ENCODE measurements around the gene GLCE.

DNA sequence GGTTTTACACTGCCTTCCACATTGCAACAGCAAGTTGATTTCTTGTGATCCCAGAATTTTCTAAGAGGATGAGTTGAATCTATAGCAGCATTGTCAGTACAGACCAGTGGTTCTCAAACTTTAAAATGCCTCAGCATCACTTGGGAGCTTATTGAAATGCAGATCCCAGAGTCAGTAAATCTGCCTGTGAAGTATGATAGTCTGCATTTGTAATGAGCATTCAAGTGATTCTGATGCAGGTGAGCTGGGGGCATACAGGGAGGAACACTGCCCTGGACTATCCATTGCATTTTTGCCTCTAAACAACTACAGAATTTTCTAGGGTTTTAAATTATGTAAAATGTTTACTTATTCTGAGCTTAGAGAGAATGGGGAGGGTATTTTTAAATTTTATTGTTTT lies 110.8 kb downstream of the GLCE start:
- TF ChIP-seq, protein P1, sequence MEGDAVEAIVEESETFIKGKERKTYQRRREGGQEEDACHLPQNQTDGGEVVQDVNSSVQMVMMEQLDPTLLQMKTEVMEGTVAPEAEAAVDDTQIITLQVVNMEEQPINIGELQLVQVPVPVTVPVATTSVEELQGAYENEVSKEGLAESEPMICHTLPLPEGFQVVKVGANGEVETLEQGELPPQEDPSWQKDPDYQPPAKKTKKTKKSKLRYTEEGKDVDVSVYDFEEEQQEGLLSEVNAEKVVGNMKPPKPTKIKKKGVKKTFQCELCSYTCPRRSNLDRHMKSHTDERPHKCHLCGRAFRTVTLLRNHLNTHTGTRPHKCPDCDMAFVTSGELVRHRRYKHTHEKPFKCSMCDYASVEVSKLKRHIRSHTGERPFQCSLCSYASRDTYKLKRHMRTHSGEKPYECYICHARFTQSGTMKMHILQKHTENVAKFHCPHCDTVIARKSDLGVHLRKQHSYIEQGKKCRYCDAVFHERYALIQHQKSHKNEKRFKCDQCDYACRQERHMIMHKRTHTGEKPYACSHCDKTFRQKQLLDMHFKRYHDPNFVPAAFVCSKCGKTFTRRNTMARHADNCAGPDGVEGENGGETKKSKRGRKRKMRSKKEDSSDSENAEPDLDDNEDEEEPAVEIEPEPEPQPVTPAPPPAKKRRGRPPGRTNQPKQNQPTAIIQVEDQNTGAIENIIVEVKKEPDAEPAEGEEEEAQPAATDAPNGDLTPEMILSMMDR (IDR thresholded peaks at IDR 0.05 in 4 of 5, conservative IDR thresholded peaks at IDR 0.05 in 1 of 5): no peak
- TF ChIP-seq POLR2A (IDR thresholded peaks at IDR 0.05): no peak
